ENCODE results near the gene C22orf23.

C22orf23 gene

DNA sequence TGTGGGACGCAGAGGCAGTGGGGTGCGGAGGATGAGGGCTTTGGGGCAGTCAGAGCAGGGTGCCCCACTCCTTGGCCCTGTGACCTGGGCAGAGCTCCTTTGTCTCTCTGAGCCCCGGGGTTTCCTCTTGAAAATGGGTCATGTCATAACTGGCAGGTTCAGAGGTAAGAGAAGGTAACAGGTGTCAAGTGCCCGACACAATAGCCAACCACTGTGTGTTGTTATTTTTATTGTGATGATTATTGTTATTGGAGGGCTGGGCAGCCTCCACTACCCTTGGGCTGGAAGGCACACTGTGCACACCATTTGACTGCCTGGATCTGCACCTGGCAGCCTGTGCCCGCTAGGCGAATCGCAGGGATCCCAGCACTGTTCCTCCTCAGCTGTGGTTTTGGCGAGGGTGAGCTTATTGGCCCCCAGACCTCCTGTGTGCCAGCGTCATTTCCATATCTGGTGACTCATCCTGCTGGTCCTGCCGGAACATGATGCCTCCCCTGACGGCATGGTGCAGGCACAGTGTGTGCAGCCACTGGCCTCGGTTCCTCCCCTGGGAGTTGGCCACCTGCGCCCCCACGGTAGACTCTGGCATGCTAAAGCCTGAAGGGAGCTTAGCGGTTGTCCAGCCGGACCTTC is 46.4 kb upstream of the C22orf23 start (continued):
- TF ChIP-seq BCL11A (tag by site-specific recombination; IDR thresholded peaks at IDR 0.05; ENCODE audit: low read depth), result peak; percentile 27; the same call in 1 of the 2 replicates
- no peak for TF ChIP-seq ZNF610 (tag by site-specific recombination; IDR thresholded peaks at IDR 0.05; ENCODE audit: borderline replicate concordance)
- TF ChIP-seq, protein P1, sequence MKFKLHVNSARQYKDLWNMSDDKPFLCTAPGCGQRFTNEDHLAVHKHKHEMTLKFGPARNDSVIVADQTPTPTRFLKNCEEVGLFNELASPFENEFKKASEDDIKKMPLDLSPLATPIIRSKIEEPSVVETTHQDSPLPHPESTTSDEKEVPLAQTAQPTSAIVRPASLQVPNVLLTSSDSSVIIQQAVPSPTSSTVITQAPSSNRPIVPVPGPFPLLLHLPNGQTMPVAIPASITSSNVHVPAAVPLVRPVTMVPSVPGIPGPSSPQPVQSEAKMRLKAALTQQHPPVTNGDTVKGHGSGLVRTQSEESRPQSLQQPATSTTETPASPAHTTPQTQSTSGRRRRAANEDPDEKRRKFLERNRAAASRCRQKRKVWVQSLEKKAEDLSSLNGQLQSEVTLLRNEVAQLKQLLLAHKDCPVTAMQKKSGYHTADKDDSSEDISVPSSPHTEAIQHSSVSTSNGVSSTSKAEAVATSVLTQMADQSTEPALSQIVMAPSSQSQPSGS (tag by site-specific recombination; IDR thresholded peaks at IDR 0.05; ENCODE audit: low read depth), result no peak
- no peak for TF ChIP-seq ZNF391 (tag by site-specific recombination; IDR thresholded peaks at IDR 0.05; ENCODE audit: borderline replicate concordance, low read depth)
- peak; percentile 74 for TF ChIP-seq ZEB2 (tag by site-specific recombination; IDR thresholded peaks at IDR 0.05)
- TF ChIP-seq, protein P2, sequence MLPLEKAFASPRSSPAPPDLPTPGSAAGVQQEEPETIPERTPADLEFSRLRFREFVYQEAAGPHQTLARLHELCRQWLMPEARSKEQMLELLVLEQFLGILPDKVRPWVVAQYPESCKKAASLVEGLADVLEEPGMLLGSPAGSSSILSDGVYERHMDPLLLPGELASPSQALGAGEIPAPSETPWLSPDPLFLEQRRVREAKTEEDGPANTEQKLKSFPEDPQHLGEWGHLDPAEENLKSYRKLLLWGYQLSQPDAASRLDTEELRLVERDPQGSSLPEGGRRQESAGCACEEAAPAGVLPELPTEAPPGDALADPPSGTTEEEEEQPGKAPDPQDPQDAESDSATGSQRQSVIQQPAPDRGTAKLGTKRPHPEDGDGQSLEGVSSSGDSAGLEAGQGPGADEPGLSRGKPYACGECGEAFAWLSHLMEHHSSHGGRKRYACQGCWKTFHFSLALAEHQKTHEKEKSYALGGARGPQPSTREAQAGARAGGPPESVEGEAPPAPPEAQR (tag by site-specific recombination; IDR thresholded peaks at IDR 0.05), result no peak
- TF ChIP-seq ZNF10 (tag by site-specific recombination; IDR thresholded peaks at IDR 0.05), result no peak
- no peak for TF ChIP-seq ZNF670 (tag by site-specific recombination; IDR thresholded peaks at IDR 0.05; ENCODE audit: low read depth)
- TF ChIP-seq ZNF223 (tag by site-specific recombination; IDR thresholded peaks at IDR 0.05), result peak; percentile 99
- TF ChIP-seq ZNF202 (tag by site-specific recombination; IDR thresholded peaks at IDR 0.05; ENCODE audit: borderline replicate concordance), result no peak
- TF ChIP-seq ZNF311 (tag by site-specific recombination; IDR thresholded peaks at IDR 0.05; ENCODE audit: borderline replicate concordance), result no peak
- TF ChIP-seq ZNF341 (tag by site-specific recombination; IDR thresholded peaks at IDR 0.05; ENCODE audit: low read depth), result no peak
- TF ChIP-seq ZNF548 (tag by site-specific recombination; IDR thresholded peaks at IDR 0.05), result no peak
- peak; percentile 53; the same call in 1 of the 2 replicates for TF ChIP-seq ZNF335 (tag by site-specific recombination; conservative IDR thresholded peaks at IDR 0.05)
- TF ChIP-seq ZNF175 (tag by site-specific recombination; IDR thresholded peaks at IDR 0.05), result no peak
- TF ChIP-seq ZNF561 (tag by site-specific recombination; IDR thresholded peaks at IDR 0.05; ENCODE audit: borderline replicate concordance), result no peak
- no peak for TF ChIP-seq ZNF791 (tag by site-specific recombination; IDR thresholded peaks at IDR 0.05)
- TF ChIP-seq FEZF1 (tag by site-specific recombination; IDR thresholded peaks at IDR 0.05), result peak; percentile 47; the same call in 1 of the 2 replicates
- no peak for TF ChIP-seq ZNF121 (tag by site-specific recombination; IDR thresholded peaks at IDR 0.05)
- peak; percentile 76 for TF ChIP-seq PRDM10 (tag by site-specific recombination; IDR thresholded peaks at IDR 0.05)
- no peak for TF ChIP-seq ZBTB48 (tag by site-specific recombination; IDR thresholded peaks at IDR 0.05)
- TF ChIP-seq, protein P3, sequence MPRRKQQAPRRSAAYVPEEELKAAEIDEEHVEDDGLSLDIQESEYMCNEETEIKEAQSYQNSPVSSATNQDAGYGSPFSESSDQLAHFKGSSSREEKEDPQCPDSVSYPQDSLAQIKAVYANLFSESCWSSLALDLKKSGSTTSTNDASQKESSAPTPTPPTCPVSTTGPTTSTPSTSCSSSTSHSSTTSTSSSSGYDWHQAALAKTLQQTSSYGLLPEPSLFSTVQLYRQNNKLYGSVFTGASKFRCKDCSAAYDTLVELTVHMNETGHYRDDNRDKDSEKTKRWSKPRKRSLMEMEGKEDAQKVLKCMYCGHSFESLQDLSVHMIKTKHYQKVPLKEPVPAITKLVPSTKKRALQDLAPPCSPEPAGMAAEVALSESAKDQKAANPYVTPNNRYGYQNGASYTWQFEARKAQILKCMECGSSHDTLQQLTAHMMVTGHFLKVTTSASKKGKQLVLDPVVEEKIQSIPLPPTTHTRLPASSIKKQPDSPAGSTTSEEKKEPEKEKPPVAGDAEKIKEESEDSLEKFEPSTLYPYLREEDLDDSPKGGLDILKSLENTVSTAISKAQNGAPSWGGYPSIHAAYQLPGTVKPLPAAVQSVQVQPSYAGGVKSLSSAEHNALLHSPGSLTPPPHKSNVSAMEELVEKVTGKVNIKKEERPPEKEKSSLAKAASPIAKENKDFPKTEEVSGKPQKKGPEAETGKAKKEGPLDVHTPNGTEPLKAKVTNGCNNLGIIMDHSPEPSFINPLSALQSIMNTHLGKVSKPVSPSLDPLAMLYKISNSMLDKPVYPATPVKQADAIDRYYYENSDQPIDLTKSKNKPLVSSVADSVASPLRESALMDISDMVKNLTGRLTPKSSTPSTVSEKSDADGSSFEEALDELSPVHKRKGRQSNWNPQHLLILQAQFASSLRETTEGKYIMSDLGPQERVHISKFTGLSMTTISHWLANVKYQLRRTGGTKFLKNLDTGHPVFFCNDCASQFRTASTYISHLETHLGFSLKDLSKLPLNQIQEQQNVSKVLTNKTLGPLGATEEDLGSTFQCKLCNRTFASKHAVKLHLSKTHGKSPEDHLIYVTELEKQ (tag by site-specific recombination; IDR thresholded peaks at IDR 0.05; ENCODE audit: borderline replicate concordance), result no peak
- TF ChIP-seq RBAK (tag by site-specific recombination; IDR thresholded peaks at IDR 0.05), result no peak
- TF ChIP-seq ZBTB8A (tag by site-specific recombination; IDR thresholded peaks at IDR 0.05), result no peak
- TF ChIP-seq ZFP69B (tag by site-specific recombination; IDR thresholded peaks at IDR 0.05), result 0 out of 2 replicates have a peak, but pooled peaks have one; percentile 40
- no peak for TF ChIP-seq ZNF521 (tag by site-specific recombination; IDR thresholded peaks at IDR 0.05)
- TF ChIP-seq HOXA7 (CRISPR knock-in tag; IDR thresholded peaks at IDR 0.05; ENCODE audit: borderline replicate concordance), result no peak
- no peak for TF ChIP-seq HOXD13 (CRISPR knock-in tag; IDR thresholded peaks at IDR 0.05; ENCODE audit: borderline replicate concordance)
- TF ChIP-seq, protein P4, sequence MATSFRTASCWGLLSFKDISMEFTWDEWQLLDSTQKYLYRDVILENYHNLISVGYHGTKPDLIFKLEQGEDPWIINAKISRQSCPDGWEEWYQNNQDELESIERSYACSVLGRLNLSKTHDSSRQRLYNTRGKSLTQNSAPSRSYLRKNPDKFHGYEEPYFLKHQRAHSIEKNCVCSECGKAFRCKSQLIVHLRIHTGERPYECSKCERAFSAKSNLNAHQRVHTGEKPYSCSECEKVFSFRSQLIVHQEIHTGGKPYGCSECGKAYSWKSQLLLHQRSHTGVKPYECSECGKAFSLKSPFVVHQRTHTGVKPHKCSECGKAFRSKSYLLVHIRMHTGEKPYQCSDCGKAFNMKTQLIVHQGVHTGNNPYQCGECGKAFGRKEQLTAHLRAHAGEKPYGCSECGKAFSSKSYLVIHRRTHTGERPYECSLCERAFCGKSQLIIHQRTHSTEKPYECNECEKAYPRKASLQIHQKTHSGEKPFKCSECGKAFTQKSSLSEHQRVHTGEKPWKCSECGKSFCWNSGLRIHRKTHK (tag by site-specific recombination; IDR thresholded peaks at IDR 0.05), result no peak
- TF ChIP-seq ZNF560 (tag by site-specific recombination; IDR thresholded peaks at IDR 0.05; ENCODE audit: borderline replicate concordance), result no peak
